GF-D8 (cell line): ENCODE data around the gene MYOZ2.
A peak's percentile ranks its signal among the peaks of the same experiment; 100 is the strongest.

Source experiments
- DNase-seq: peaks from one replicate; lab custom pipeline; 2025; lab: John Stamatoyannopoulos, UW

MYOZ2 gene

GRCh38 chr4:119135721-119136121 lies at the start of gene MYOZ2:
Gene MYOZ2, plus strand, starts transcription at chr4:119135832. Its CDS starts 694 bp downstream, at chr4:119136526.
- no peak for DNase-seq

GRCh38 chr4:119087121-119087520 lies 48.5 kb upstream of the MYOZ2 start:
- no peak for DNase-seq

GRCh38 chr4:119087656-119088055 lies 48.0 kb upstream of the MYOZ2 start:
- no peak for DNase-seq

GRCh38 chr4:119093042-119093827 lies 42.4 kb upstream of the MYOZ2 start:
- DNase-seq = no peak

- no peak for DNase-seq
These were observed 38.2 kb upstream of the MYOZ2 start for GRCh38 chr4:119097282-119097900.

- no peak for DNase-seq
These were observed 37.3 kb upstream of the MYOZ2 start for GRCh38 chr4:119098306-119098705.

GRCh38 chr4:119099227-119099810 lies 36.3 kb upstream of the MYOZ2 start:
- no peak for DNase-seq

- no peak for DNase-seq
These were observed 35.0 kb upstream of the MYOZ2 start for GRCh38 chr4:119100655-119101054.

GRCh38 chr4:119103263-119103662 lies 32.4 kb upstream of the MYOZ2 start:
- DNase-seq = peak; percentile 35

GRCh38 chr4:119104644-119105273 lies 30.9 kb upstream of the MYOZ2 start:
- DNase-seq = no peak

GRCh38 chr4:119105605-119106004 lies 30.0 kb upstream of the MYOZ2 start:
- DNase-seq = no peak

GRCh38 chr4:119106036-119107000 lies 29.3 kb upstream of the MYOZ2 start:
- DNase-seq = no peak

GRCh38 chr4:119110121-119110520 lies 25.5 kb upstream of the MYOZ2 start:
- no peak for DNase-seq

- DNase-seq = no peak
These were observed 24.3 kb upstream of the MYOZ2 start for GRCh38 chr4:119111296-119111695.

GRCh38 chr4:119113033-119113655 lies 22.5 kb upstream of the MYOZ2 start:
- DNase-seq = peak; percentile 30

GRCh38 chr4:119116021-119116420 lies 19.6 kb upstream of the MYOZ2 start:
- DNase-seq = no peak

- DNase-seq = no peak
These were observed 18.4 kb upstream of the MYOZ2 start for GRCh38 chr4:119116925-119117900.

GRCh38 chr4:119118397-119118796 lies 17.2 kb upstream of the MYOZ2 start:
- no peak for DNase-seq

- DNase-seq = no peak
These were observed 11.3 kb upstream of the MYOZ2 start for GRCh38 chr4:119124352-119124751.

- DNase-seq = no peak
These were observed 9.7 kb upstream of the MYOZ2 start for GRCh38 chr4:119125931-119126330.
